DND-41 (cell line): ENCODE results near the gene LAYN.

Experiments
- ATAC-seq: fragments of 200-7000 bp; cut with Tn5 transposase; 3 replicates; pipeline ENCODE4 v1.9.1; 2021; ENCODE audit warnings: low read depth; ENCODE audit not compliant: insufficient read depth
- DNase-seq: peaks from one replicate; pipeline ENCODE4 v3.0.0-alpha.2; 2020
- H2AFZ ChIP-seq: 2 replicates; pipeline ENCODE4 v1.6.0; 2012; ENCODE audit warnings: low read depth, low read length
- H3K27ac ChIP-seq: 2 replicates; pipeline ENCODE4 v1.5.1; 2012; ENCODE audit warnings: low read length, inconsistent platforms
- H3K27me3 ChIP-seq: fragments of 200-600 bp; sonication (generic); 2 replicates; pipeline ENCODE4 v1.6.0; 2012; ENCODE audit warnings: low read length, mild to moderate bottlenecking, inconsistent platforms; ENCODE audit not compliant: insufficient read depth, poor library complexity
- H3K36me3 ChIP-seq: 2 replicates; pipeline ENCODE4 v1.5.1; 2012; ENCODE audit warnings: low read length, inconsistent platforms; ENCODE audit not compliant: insufficient read depth
- H3K4me1 ChIP-seq: 2 replicates; pipeline ENCODE4 v1.5.1; 2012; ENCODE audit warnings: mild to moderate bottlenecking, low read length; ENCODE audit not compliant: insufficient read depth
- H3K4me2 ChIP-seq: 2 replicates; pipeline ENCODE4 v1.6.0; 2012; ENCODE audit warnings: mild to moderate bottlenecking, moderate library complexity, low read length, inconsistent platforms; ENCODE audit not compliant: insufficient read depth
- H3K4me3 ChIP-seq, 2 experiments: fragments of 200-600 bp in 1 of 2; shearing (Covaris generic) in 1 of 2; 2 replicates each; pipeline ENCODE4 v1.5.1; 2012 to 2016; ENCODE audit warnings: inconsistent platforms in 2 of 2, low read length in 2 of 2, mild to moderate bottlenecking in 2 of 2, low read depth in 1 of 2, moderate library complexity in 1 of 2
- H3K79me2 ChIP-seq: 2 replicates; pipeline ENCODE4 v1.6.0; 2012; ENCODE audit warnings: low read length, inconsistent platforms; ENCODE audit not compliant: insufficient read depth
- H3K9ac ChIP-seq: 2 replicates; pipeline ENCODE4 v1.6.0; 2012; ENCODE audit warnings: low read depth, mild to moderate bottlenecking, inconsistent platforms, low read length, moderate library complexity
- H3K9me3 ChIP-seq: 2 replicates; pipeline ENCODE4 v1.5.1; 2012; ENCODE audit warnings: low read length, moderate library complexity, mild to moderate bottlenecking, inconsistent platforms; ENCODE audit not compliant: insufficient read depth, severe bottlenecking
- H4K20me1 ChIP-seq: 2 replicates; pipeline ENCODE4 v1.6.0; 2012; ENCODE audit warnings: low read length; ENCODE audit not compliant: insufficient read depth
- CTCF ChIP-seq: IDR thresholded peaks from 2 replicates; pipeline ENCODE4 v1.5.1; 2012; ENCODE audit warnings: borderline replicate concordance, low read length, moderate library complexity, mild to moderate bottlenecking; ENCODE audit not compliant: poor library complexity, severe bottlenecking; ENCODE audit errors: extremely low read depth
- EZH2 ChIP-seq: IDR thresholded peaks from 3 replicates; pipeline ENCODE4 v1.6.1; 2012; ENCODE audit warnings: borderline replicate concordance, low read depth, mild to moderate bottlenecking, moderate library complexity, low read length, inconsistent platforms; ENCODE audit not compliant: severe bottlenecking

Gene LAYN

GRCh38 chr11:111571829-111572501 is 31.4 kb downstream of the LAYN start:
- H3K79me2 ChIP-seq: no peaks in the 10 kb centered on the region
- H3K36me3 ChIP-seq: no peaks in the 10 kb centered on the region
- TF ChIP-seq CTCF: no peak
- no peak for TF ChIP-seq EZH2
- no peak for ATAC-seq
- H3K4me1 ChIP-seq: no peaks in the 10 kb centered on the region
- H3K27me3 ChIP-seq: no peaks in the 10 kb centered on the region
- H3K27ac ChIP-seq: no peak overlapping the region
- no peaks in the 10 kb centered on the region for H3K9me3 ChIP-seq
- H3K9ac ChIP-seq: no peak overlapping the region
- H4K20me1 ChIP-seq: no peaks in the 10 kb centered on the region
- H2AFZ ChIP-seq: no peak overlapping the region
- DNase-seq: no peak
- H3K4me3 ChIP-seq: no peak overlapping the region
- no peak overlapping the region for H3K4me2 ChIP-seq

GRCh38 chr11:111572581-111572980 is 32.1 kb downstream of the LAYN start:
- Histone ChIP-seq H2AFZ (no peak overlapping the region), H3K4me2 (no peak overlapping the region), H4K20me1 (no peaks in the 10 kb centered on the region), H3K36me3 (no peaks in the 10 kb centered on the region), H3K4me1 (no peaks in the 10 kb centered on the region), H3K9ac (no peak overlapping the region), H3K4me3 (no peak overlapping the region), H3K27me3 (no peaks in the 10 kb centered on the region), H3K9me3 (no peaks in the 10 kb centered on the region), H3K79me2 (no peaks in the 10 kb centered on the region), H3K27ac (no peak overlapping the region)
- no peak for TF ChIP-seq EZH2
- no peak for TF ChIP-seq CTCF
- no peak for DNase-seq
- ATAC-seq: no peak

- H3K9ac ChIP-seq: no peak overlapping the region
- no peak overlapping the region for H3K27ac ChIP-seq
- H2AFZ ChIP-seq: no peak overlapping the region
- DNase-seq: no peak
- H3K27me3 ChIP-seq: no peaks in the 10 kb centered on the region
- H3K4me3 ChIP-seq: no peak overlapping the region
- no peaks in the 10 kb centered on the region for H3K79me2 ChIP-seq
- no peaks in the 10 kb centered on the region for H4K20me1 ChIP-seq
- H3K4me2 ChIP-seq: no peak overlapping the region
- H3K9me3 ChIP-seq: no peaks in the 10 kb centered on the region
- no peaks in the 10 kb centered on the region for H3K36me3 ChIP-seq
- ATAC-seq: no peak
- no peak for TF ChIP-seq CTCF
- no peak for TF ChIP-seq EZH2
- no peaks in the 10 kb centered on the region for H3K4me1 ChIP-seq
These were observed 33.3 kb downstream of the LAYN start for GRCh38 chr11:111573821-111574249.
